Testis (tissue), 3 donors: ENCODE results near the gene GRM8. TPM values are rescaled to one million over a fixed set of nuclear protein-coding genes. Genes with fewer than 3 reads are reported as not detected.

Experiments
- DNase-seq: peaks from one replicate; pipeline ENCODE4 v3.0.0-alpha.2; 2019
- H3K27ac ChIP-seq, 2 donors: fragments of 200-600 bp; sonication (generic); one replicate each; pipeline ENCODE4 v1.5.1; 2019
- H3K27me3 ChIP-seq: fragments of 200-600 bp; sonication (generic); one replicate; pipeline ENCODE4 v1.5.1; 2019
- H3K36me3 ChIP-seq: fragments of 200-600 bp; sonication (generic); one replicate; pipeline ENCODE4 v1.5.1; 2017; ENCODE audit warnings: low read depth; ENCODE audit errors: missing control alignments
- H3K4me1 ChIP-seq: fragments of 200-600 bp; sonication (generic); one replicate; pipeline ENCODE4 v1.5.1; 2019
- H3K4me3 ChIP-seq, 2 donors: fragments of 200-600 bp; sonication (generic); one replicate each; pipeline ENCODE4 v1.5.1; 2017 to 2019
- H3K9me3 ChIP-seq: fragments of 200-600 bp; sonication (generic); one replicate; pipeline ENCODE4 v1.5.1; 2017
- POLR2A ChIP-seq: fragments of 450-650 bp; IDR thresholded peaks from one replicate; pipeline ENCODE4 v1.6.1; 2017; ENCODE audit warnings: antibody characterized with exemption, mild to moderate bottlenecking, moderate library complexity
- WGBS, 2 donors: methylation state at CpG; one replicate each; pipeline ENCODE4 v1.1.5; 2018; 5-methylcytosine and 5-hydroxymethylcytosine counted together
- intact Hi-C: fragments of 100-400 bp; cut with DNase I; formaldehyde crosslinking; loops from one replicate; pipeline ENCODE4 v1.15.1; 2023; ENCODE audit warnings: low total_unique reads
- polyA plus RNA-seq: library from polyadenylated mRNA; stranded (reverse); fragments of 350-450 nt; fragmentation: Illumina TruSeq; extraction: RNeasy Lipid Tissue Mini Kit (QIAGEN cat#74804); gene quantifications from one replicate; pipeline ENCODE4 v1.2.3, GENCODE V29; 2014; ENCODE audit warnings: low read depth, low replicate concordance; ENCODE audit not compliant: insufficient read depth
- total RNA-seq, 2 donors: library from RNA; depleted of rRNA; stranded (reverse); fragments of >200 nt; gene quantifications; one replicate each; pipeline ENCODE4 v1.2.3, GENCODE V29; 2016
- TF ChIP-seq, protein P1 (sequence below), 3 experiments: fragments of 450-650 bp in 2 of 3; fragments of 200-600 bp in 1 of 3; sonication (generic) in 1 of 3; IDR thresholded peaks; one replicate each; pipeline ENCODE4 v1.5.1; 2016 to 2019; ENCODE audit warnings: antibody characterized with exemption in 3 of 3, mild to moderate bottlenecking in 2 of 3, moderate library complexity in 1 of 3

Gene GRM8
- total and polyA plus RNA-seq, 3 donors from 2014 or later, result 7.1 to 8.2 (median 7.1) TPM

DNA sequence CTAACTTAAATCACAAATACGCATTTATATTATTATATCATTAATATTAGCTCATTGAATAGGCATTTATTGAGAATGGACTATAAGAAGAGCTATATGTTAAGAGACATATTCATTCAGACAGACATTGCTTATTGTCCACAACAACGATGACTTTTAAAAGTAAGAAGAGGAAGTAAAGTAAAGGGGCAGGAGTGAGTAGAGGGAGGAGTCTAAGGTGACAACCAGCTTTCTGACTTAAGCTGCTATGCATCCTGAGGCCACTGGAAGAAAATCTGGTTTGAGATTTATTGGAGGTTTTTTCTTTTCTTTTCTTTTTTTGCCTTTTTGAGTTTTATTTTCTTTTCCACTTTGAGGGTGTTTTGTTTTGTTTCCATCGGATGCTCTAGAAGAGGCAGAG is 723.5 kb downstream of the GRM8 start:
- H3K4me3 ChIP-seq, result no peak overlapping the region
- H3K27me3 ChIP-seq, result no peaks in the 10 kb centered on the region
- H3K4me1 ChIP-seq, result peaks cover 7% of the 10 kb centered on the region
- H3K27ac ChIP-seq, result no peak overlapping the region
- DNase-seq, result no peak
- whole genome bisulfite sequencing, 2 donors, result 69 to 73% methylated on average over 3 of the region's 3 CpGs
- no peaks in the 10 kb centered on the region for H3K9me3 ChIP-seq
- intact Hi-C loops, result no loop called here
- no peak for TF ChIP-seq POLR2A
- TF ChIP-seq, protein P1, sequence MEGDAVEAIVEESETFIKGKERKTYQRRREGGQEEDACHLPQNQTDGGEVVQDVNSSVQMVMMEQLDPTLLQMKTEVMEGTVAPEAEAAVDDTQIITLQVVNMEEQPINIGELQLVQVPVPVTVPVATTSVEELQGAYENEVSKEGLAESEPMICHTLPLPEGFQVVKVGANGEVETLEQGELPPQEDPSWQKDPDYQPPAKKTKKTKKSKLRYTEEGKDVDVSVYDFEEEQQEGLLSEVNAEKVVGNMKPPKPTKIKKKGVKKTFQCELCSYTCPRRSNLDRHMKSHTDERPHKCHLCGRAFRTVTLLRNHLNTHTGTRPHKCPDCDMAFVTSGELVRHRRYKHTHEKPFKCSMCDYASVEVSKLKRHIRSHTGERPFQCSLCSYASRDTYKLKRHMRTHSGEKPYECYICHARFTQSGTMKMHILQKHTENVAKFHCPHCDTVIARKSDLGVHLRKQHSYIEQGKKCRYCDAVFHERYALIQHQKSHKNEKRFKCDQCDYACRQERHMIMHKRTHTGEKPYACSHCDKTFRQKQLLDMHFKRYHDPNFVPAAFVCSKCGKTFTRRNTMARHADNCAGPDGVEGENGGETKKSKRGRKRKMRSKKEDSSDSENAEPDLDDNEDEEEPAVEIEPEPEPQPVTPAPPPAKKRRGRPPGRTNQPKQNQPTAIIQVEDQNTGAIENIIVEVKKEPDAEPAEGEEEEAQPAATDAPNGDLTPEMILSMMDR (IDR thresholded peaks at IDR 0.05), result no peak
- no peaks in the 10 kb centered on the region for H3K36me3 ChIP-seq

DNA sequence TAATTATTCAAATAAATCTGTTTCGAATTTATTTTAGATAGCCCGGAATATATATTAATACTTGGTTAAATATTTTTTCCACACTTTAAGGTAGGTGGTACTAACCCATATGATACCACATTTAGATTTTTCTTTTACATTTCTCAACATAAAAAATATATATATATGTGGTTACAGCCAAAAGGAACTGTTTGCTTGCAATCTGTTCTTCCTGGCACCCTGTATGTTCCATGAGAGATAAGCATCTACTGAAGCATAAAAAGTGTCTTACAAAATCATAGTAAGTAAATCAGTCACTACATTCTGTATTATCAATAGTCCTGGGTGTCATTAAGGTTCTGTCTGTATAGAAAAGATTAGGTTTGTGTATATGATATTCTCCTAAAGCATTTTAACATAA is 726.8 kb downstream of the GRM8 start:
- DNase-seq, result no peak

DNA sequence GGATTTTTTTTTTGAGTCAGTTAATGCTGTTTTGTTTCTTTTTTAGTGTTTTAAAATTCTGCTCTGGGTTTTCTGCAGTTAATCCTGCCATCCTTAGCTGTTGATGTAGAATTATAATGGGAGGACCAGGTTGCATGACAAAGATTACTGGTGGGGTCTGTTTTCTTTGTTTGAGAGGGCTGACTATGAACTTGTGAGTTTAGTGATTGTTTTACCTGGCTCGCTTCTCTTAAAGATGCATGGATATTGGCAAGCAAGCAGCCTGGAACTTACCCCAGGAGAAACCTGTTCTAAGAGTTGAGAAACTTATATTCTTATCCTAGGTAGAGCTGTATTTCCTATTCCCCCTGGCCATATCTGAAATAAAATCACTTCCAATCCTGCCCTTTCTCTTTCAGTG is 727.8 kb downstream of the GRM8 start:
- DNase-seq, result no peak
- Histone ChIP-seq H3K9me3 (no peaks in the 10 kb centered on the region), H3K36me3 (no peaks in the 10 kb centered on the region), H3K27ac (no peak overlapping the region), H3K4me3 (no peak overlapping the region), H3K27me3 (no peaks in the 10 kb centered on the region), H3K4me1 (no peaks in the 10 kb centered on the region)
- intact Hi-C loops, result no loop called here
- TF ChIP-seq, protein P1 (IDR thresholded peaks at IDR 0.05), result no peak
- TF ChIP-seq POLR2A, result no peak
- WGBS, 2 donors, result 90 to 92% methylated on average over 1 of the region's 1 CpG

More for the DNA sequence above, 726.8 kb downstream of the GRM8 start:
- TF ChIP-seq, protein P1 (IDR thresholded peaks at IDR 0.05), result no peak
- no peak for TF ChIP-seq POLR2A
- Histone ChIP-seq H3K4me3 (no peak overlapping the region), H3K9me3 (no peaks in the 10 kb centered on the region), H3K4me1 (no peaks in the 10 kb centered on the region), H3K36me3 (no peaks in the 10 kb centered on the region), H3K27ac (no peak overlapping the region), H3K27me3 (no peaks in the 10 kb centered on the region)
- intact Hi-C loops, result no loop called here
- WGBS, 2 donors, result 90 to 91% methylated on average over 2 of the region's 2 CpGs

DNA sequence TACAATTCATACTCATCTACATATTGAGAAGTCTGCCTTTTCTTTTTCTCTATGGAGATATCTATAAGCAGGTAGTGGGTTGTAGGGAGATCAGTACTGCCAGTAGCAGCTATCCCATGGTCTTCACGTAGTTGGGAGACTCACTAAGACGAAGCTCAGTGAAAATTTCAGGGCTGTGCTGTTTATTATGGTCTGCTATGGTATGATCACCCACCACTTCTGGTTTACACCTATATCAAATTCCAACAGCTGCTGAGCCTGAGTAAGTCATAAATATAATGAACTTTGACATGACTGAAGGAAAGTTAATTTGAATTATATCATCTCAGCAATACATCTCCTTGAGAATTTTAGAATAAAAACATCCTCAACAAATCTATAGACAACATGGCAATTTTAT is 741.7 kb downstream of the GRM8 start:
- TF ChIP-seq, protein P1 (IDR thresholded peaks at IDR 0.05), result no peak
- TF ChIP-seq POLR2A, result no peak
- H3K27ac ChIP-seq, result no peak overlapping the region
- WGBS, 2 donors, result 77 to 86% methylated on average over 2 of the region's 2 CpGs
- no peaks in the 10 kb centered on the region for H3K36me3 ChIP-seq
- intact Hi-C loops, result no loop called here
- H3K9me3 ChIP-seq, result no peaks in the 10 kb centered on the region
- no peaks in the 10 kb centered on the region for H3K4me1 ChIP-seq
- no peak for DNase-seq
- H3K4me3 ChIP-seq, result no peak overlapping the region
- no peaks in the 10 kb centered on the region for H3K27me3 ChIP-seq

DNA sequence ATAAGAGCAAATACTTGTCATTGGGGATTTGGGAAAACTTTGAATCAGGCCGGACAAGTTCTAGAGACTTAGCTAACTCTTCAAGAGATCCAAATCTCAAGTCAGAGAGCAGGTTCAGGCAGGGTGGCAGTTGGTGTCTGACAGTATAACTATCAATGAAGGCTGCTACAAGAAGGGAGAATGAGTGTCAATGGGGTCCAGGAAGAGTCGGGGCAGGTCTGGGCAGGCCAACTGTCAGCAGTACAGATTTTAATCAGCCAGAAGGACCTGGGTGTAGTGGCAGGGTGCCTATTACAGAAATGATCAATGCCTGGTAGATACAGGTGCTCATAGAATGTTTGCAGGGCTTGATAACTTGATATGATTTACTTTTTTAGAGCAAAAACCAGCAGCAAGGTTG is 751.1 kb downstream of the GRM8 start:
- no peaks in the 10 kb centered on the region for H3K9me3 ChIP-seq
- intact Hi-C loops, result no loop called here
- no peaks in the 10 kb centered on the region for H3K36me3 ChIP-seq
- 92 to 94% methylated on average over 2 of the region's 2 CpGs for WGBS, 2 donors
- no peaks in the 10 kb centered on the region for H3K27me3 ChIP-seq
- no peak overlapping the region for H3K4me3 ChIP-seq
- no peaks in the 10 kb centered on the region for H3K4me1 ChIP-seq
- no peak for DNase-seq
- TF ChIP-seq, protein P1 (IDR thresholded peaks at IDR 0.05), result no peak
- no peak for TF ChIP-seq POLR2A
- H3K27ac ChIP-seq, result no peak overlapping the region
